Activated CD4-positive, alpha-beta T cell treated with anti-CD3 and anti-CD28 coated beads for 48 hours (primary cell): ENCODE results near the gene NME5.

Source experiments
- DNase-seq: peaks from one replicate; pipeline ENCODE4 v3.0.0-alpha.2; 2020

Gene NME5

GRCh38 chr5:138129347-138129746 is 9.9 kb downstream of the NME5 start:
- no peak for DNase-seq

GRCh38 chr5:138128334-138128733 is 10.9 kb downstream of the NME5 start:
- no peak for DNase-seq

- no peak for DNase-seq
Measured at GRCh38 chr5:138115254-138115653, 24.0 kb downstream of the NME5 start.

GRCh38 chr5:138111937-138112336 is 27.3 kb downstream of the NME5 start:
- no peak for DNase-seq

- no peak for DNase-seq
Measured at GRCh38 chr5:138111181-138111580, 28.0 kb downstream of the NME5 start.

GRCh38 chr5:138110266-138110963 is 28.8 kb downstream of the NME5 start:
- no peak for DNase-seq

- no peak for DNase-seq
Measured at GRCh38 chr5:138109463-138110265, 29.6 kb downstream of the NME5 start.

- DNase-seq, result no peak
Measured at GRCh38 chr5:138107213-138107612, 32.0 kb downstream of the NME5 start.

- no peak for DNase-seq
Measured at GRCh38 chr5:138105709-138106108, 33.5 kb downstream of the NME5 start.

- no peak for DNase-seq
Measured at GRCh38 chr5:138103319-138103637, 36.0 kb downstream of the NME5 start.

GRCh38 chr5:138102454-138103318 is 36.5 kb downstream of the NME5 start:
- DNase-seq, result no peak

GRCh38 chr5:138096997-138097828 is 42.0 kb downstream of the NME5 start:
- DNase-seq, result no peak

- DNase-seq, result no peak
Measured at GRCh38 chr5:138096363-138096762, 42.9 kb downstream of the NME5 start.

GRCh38 chr5:138095100-138095907 is 43.9 kb downstream of the NME5 start:
- no peak for DNase-seq

- no peak for DNase-seq
Measured at GRCh38 chr5:138093036-138093435, 46.2 kb downstream of the NME5 start.

- DNase-seq, result no peak
Measured at GRCh38 chr5:138092301-138092700, 46.9 kb downstream of the NME5 start.

- no peak for DNase-seq
Measured at GRCh38 chr5:138091685-138092084, 47.5 kb downstream of the NME5 start.

GRCh38 chr5:138083702-138084101 is 55.5 kb downstream of the NME5 start, which contains the start of gene WNT8A:
TSS of gene WNT8A (plus strand) at chr5:138084033. CDS start at chr5:138084128, 95 bp downstream.
- no peak for DNase-seq

GRCh38 chr5:138082033-138082432 is 57.2 kb downstream of the NME5 start:
- DNase-seq, result no peak

- DNase-seq, result no peak
Measured at GRCh38 chr5:138078006-138078643, 61.1 kb downstream of the NME5 start.

- DNase-seq, result peak; percentile 65
Measured at GRCh38 chr5:138077064-138077696, 62.0 kb downstream of the NME5 start.
